Stimulated activated CD8-positive, alpha-beta memory T cell treated with anti-CD3 and anti-CD28 coated beads, Interleukin-12 subunit alpha, Interleukin-12 subunit beta, amount 100 ng/mL, for 1 hour (primary cell): ENCODE data around the gene DPYD.

Source experiments
- DNase-seq: peaks from one replicate; pipeline ENCODE4 v3.0.0-alpha.2; 2020; ENCODE audit warnings: low read depth

The DPYD gene

GRCh38 chr1:97433094-97433823 is 487.6 kb downstream of the DPYD start:
- no peak for DNase-seq

- DNase-seq = no peak
Observed at GRCh38 chr1:97427371-97427770, 493.5 kb downstream of the DPYD start.

- DNase-seq = no peak
Observed at GRCh38 chr1:97424209-97424608, 496.6 kb downstream of the DPYD start.

- DNase-seq = no peak
Observed at GRCh38 chr1:97423403-97423802, 497.4 kb downstream of the DPYD start.

- DNase-seq = no peak
Observed at GRCh38 chr1:97417661-97418060, 503.2 kb downstream of the DPYD start.

GRCh38 chr1:97414682-97415312 is 506.0 kb downstream of the DPYD start:
- DNase-seq = no peak

- no peak for DNase-seq
Observed at GRCh38 chr1:97412737-97413136, 508.1 kb downstream of the DPYD start.

- no peak for DNase-seq
Observed at GRCh38 chr1:97412166-97412565, 508.7 kb downstream of the DPYD start.

- no peak for DNase-seq
Observed at GRCh38 chr1:97396463-97396862, 524.4 kb downstream of the DPYD start.

- no peak for DNase-seq
Observed at GRCh38 chr1:97392701-97393100, 528.1 kb downstream of the DPYD start.

GRCh38 chr1:97385536-97386277 is 535.1 kb downstream of the DPYD start:
- no peak for DNase-seq

- no peak for DNase-seq
Observed at GRCh38 chr1:97384294-97384968, 536.4 kb downstream of the DPYD start.

GRCh38 chr1:97383797-97384196 is 537.0 kb downstream of the DPYD start:
- no peak for DNase-seq

- DNase-seq = no peak
Observed at GRCh38 chr1:97382206-97382605, 538.6 kb downstream of the DPYD start.

- DNase-seq = no peak
Observed at GRCh38 chr1:97379387-97380075, 541.3 kb downstream of the DPYD start.

- no peak for DNase-seq
Observed at GRCh38 chr1:97378596-97378995, 542.2 kb downstream of the DPYD start.

- no peak for DNase-seq
Observed at GRCh38 chr1:97377432-97378034, 543.3 kb downstream of the DPYD start.

- DNase-seq = no peak
Observed at GRCh38 chr1:97373000-97373399, 547.8 kb downstream of the DPYD start.

GRCh38 chr1:97372531-97372930 is 548.3 kb downstream of the DPYD start:
- no peak for DNase-seq

GRCh38 chr1:97368296-97368695 is 552.5 kb downstream of the DPYD start:
- no peak for DNase-seq

- no peak for DNase-seq
Observed at GRCh38 chr1:97366984-97367383, 553.9 kb downstream of the DPYD start.

- DNase-seq = no peak
Observed at GRCh38 chr1:97365026-97365425, 555.8 kb downstream of the DPYD start.
